Measurements from ENCODE around the gene UFD1.

UFD1 gene, protein sequence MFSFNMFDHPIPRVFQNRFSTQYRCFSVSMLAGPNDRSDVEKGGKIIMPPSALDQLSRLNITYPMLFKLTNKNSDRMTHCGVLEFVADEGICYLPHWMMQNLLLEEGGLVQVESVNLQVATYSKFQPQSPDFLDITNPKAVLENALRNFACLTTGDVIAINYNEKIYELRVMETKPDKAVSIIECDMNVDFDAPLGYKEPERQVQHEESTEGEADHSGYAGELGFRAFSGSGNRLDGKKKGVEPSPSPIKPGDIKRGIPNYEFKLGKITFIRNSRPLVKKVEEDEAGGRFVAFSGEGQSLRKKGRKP

DNA sequence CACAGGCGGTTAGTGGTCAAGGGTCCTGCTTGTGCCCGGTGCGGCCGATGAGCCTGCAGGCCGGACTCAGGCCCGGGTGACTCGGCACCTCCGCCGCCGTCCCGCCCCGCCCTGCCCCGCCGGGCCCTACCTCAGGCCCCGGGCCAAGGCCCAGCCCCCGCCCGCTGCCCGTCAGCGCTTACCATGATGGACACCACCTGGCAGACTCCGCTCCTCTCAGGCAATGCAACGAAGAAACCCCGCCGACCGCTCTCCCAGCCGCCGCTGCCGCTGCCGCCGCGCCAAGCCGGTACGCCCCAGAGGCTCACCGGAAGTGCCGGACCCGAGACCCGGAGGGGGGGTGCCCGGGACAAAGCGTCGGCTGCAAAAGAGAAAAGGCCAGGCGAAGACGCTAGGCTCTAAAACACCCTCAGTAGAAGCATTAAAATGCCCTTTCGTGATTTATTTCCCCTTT, at the start of gene UFD1:
Gene UFD1, minus strand, starts transcription at position 293 of the 454 bp plus-strand sequence. Its CDS starts 108 bp downstream, at position 185.
- DNase-seq (ENCODE audit: low read depth): peak; percentile 35
- H3K4me3 ChIP-seq (ENCODE audit: low read length): peak within 1 kb of the TSS; percentile 95
- TF ChIP-seq, protein P1, sequence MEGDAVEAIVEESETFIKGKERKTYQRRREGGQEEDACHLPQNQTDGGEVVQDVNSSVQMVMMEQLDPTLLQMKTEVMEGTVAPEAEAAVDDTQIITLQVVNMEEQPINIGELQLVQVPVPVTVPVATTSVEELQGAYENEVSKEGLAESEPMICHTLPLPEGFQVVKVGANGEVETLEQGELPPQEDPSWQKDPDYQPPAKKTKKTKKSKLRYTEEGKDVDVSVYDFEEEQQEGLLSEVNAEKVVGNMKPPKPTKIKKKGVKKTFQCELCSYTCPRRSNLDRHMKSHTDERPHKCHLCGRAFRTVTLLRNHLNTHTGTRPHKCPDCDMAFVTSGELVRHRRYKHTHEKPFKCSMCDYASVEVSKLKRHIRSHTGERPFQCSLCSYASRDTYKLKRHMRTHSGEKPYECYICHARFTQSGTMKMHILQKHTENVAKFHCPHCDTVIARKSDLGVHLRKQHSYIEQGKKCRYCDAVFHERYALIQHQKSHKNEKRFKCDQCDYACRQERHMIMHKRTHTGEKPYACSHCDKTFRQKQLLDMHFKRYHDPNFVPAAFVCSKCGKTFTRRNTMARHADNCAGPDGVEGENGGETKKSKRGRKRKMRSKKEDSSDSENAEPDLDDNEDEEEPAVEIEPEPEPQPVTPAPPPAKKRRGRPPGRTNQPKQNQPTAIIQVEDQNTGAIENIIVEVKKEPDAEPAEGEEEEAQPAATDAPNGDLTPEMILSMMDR (conservative IDR thresholded peaks at IDR 0.05; ENCODE audit: low read depth, low read length): no peak

- DNase-seq (ENCODE audit: low read depth): no peak
- TF ChIP-seq, protein P1 (conservative IDR thresholded peaks at IDR 0.05; ENCODE audit: low read depth, low read length): no peak
- no peak overlapping the region for H3K4me3 ChIP-seq (ENCODE audit: low read length)
Measured at GRCh38 chr22:19527861-19528417, 48.9 kb upstream of the UFD1 start.

- no peak overlapping the region for H3K4me3 ChIP-seq (ENCODE audit: low read length)
- TF ChIP-seq, protein P1 (conservative IDR thresholded peaks at IDR 0.05; ENCODE audit: low read depth, low read length): no peak
- DNase-seq (ENCODE audit: low read depth): no peak
Measured at GRCh38 chr22:19527321-19527721, 48.3 kb upstream of the UFD1 start.

- no peak overlapping the region for H3K4me3 ChIP-seq (ENCODE audit: low read length)
- TF ChIP-seq, protein P1 (conservative IDR thresholded peaks at IDR 0.05; ENCODE audit: low read depth, low read length): no peak
- no peak for DNase-seq (ENCODE audit: low read depth)
Measured at GRCh38 chr22:19526702-19527111, 47.7 kb upstream of the UFD1 start.

- H3K4me3 ChIP-seq (ENCODE audit: low read length): no peak overlapping the region
- no peak for DNase-seq (ENCODE audit: low read depth)
Measured at GRCh38 chr22:19526076-19526701, 47.2 kb upstream of the UFD1 start.

DNA sequence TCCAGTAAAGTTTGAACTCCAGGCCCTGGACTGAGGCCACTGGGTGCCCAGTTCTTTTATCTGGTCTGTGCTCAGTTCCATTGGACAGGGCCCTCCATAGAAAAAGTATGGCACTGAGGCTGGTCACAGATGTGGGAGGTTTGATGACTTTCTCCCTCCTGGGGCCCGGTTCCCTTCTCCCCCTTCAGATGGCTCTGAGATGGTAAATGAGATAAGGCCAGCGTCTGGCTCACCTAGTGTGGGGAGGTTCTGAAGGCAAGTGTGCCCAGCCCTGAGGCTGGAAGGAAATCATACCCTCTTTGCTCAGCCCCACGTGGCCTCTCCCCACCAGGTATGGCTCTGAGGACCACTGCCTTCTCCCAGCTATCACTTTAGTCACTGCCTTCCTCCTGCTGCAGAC, 46.7 kb upstream of the UFD1 start:
- TF ChIP-seq, protein P1 (conservative IDR thresholded peaks at IDR 0.05; ENCODE audit: low read depth, low read length): no peak
- no peak for DNase-seq (ENCODE audit: low read depth)
- H3K4me3 ChIP-seq (ENCODE audit: low read length): no peak overlapping the region

More at GRCh38 chr22:19526076-19526701, 47.2 kb upstream of the UFD1 start:
- TF ChIP-seq, protein P1 (conservative IDR thresholded peaks at IDR 0.05; ENCODE audit: low read depth, low read length): no peak

Data from retinal pigment epithelial cell (primary cell).